HEK293T (cell line): Measurements from ENCODE around the gene RAB11FIP4.

ENCODE experiments used
- CTCF ChIA-PET: fragments of 350-600 bp; formaldehyde crosslinking; extraction: SDS; loops from one replicate; lab custom pipeline; 2021; ENCODE audit warnings: antibody characterized with exemption, inconsistent platforms; lab: Yijun Ruan, JAX
- POLR2A ChIA-PET: fragments of 350-600 bp; formaldehyde crosslinking; extraction: SDS; loops from one replicate; lab custom pipeline; 2020; ENCODE audit warnings: antibody characterized with exemption, inconsistent platforms; lab: Yijun Ruan, JAX
- DNase-seq: peaks from one replicate; pipeline ENCODE4 v3.0.0; 2012; ENCODE audit warnings: mixed read lengths; ENCODE audit errors: extremely low spot score
- ARNT ChIP-seq: fragments of 450-650 bp; IDR thresholded peaks from 2 replicates; pipeline ENCODE4 v1.6.1; 2017; ENCODE audit warnings: mild to moderate bottlenecking
- BHLHE40 ChIP-seq: fragments of 450-650 bp; IDR thresholded peaks from 2 replicates; pipeline ENCODE4 v1.6.1; 2016; ENCODE audit warnings: mild to moderate bottlenecking, moderate library complexity, borderline replicate concordance
- CTBP1 ChIP-seq: fragments of 450-650 bp; IDR thresholded peaks from 2 replicates; pipeline ENCODE4 v1.6.1; 2016; ENCODE audit warnings: borderline replicate concordance
- ELF4 ChIP-seq: fragments of 450-650 bp; IDR thresholded peaks from 2 replicates; pipeline ENCODE4 v1.6.1; 2017; ENCODE audit warnings: antibody characterized with exemption
- FOXA1 ChIP-seq: fragments of 450-650 bp; IDR thresholded peaks from 2 replicates; pipeline ENCODE4 v1.6.1; 2016; ENCODE audit warnings: mild to moderate bottlenecking
- FOXK2 ChIP-seq: fragments of 450-650 bp; IDR thresholded peaks from 2 replicates; pipeline ENCODE4 v1.6.1; 2016; ENCODE audit warnings: mild to moderate bottlenecking
- FOXM1 ChIP-seq: fragments of 450-650 bp; IDR thresholded peaks from 2 replicates; pipeline ENCODE4 v1.6.1; 2017; ENCODE audit warnings: mild to moderate bottlenecking, borderline replicate concordance
- HDGF ChIP-seq: fragments of 450-650 bp; IDR thresholded peaks from 2 replicates; pipeline ENCODE4 v1.6.1; 2017; ENCODE audit warnings: antibody characterized with exemption, borderline replicate concordance
- L3MBTL2 ChIP-seq: fragments of 450-650 bp; conservative IDR thresholded peaks from 2 replicates; pipeline ENCODE4 v1.6.1; 2016; ENCODE audit warnings: mild to moderate bottlenecking
- LEF1 ChIP-seq: fragments of 450-650 bp; IDR thresholded peaks from 2 replicates; pipeline ENCODE4 v1.6.1; 2017; ENCODE audit warnings: mild to moderate bottlenecking, borderline replicate concordance
- NFRKB ChIP-seq: fragments of 450-650 bp; IDR thresholded peaks from 2 replicates; pipeline ENCODE4 v1.6.1; 2016; ENCODE audit warnings: mild to moderate bottlenecking, moderate library complexity
- SP1 ChIP-seq: fragments of 450-650 bp; IDR thresholded peaks from 2 replicates; pipeline ENCODE4 v1.6.1; 2017
- SUZ12 ChIP-seq: fragments of 450-650 bp; IDR thresholded peaks from 2 replicates; pipeline ENCODE4 v1.6.1; 2016; ENCODE audit warnings: mild to moderate bottlenecking
- TARDBP ChIP-seq: fragments of 450-650 bp; IDR thresholded peaks from 2 replicates; pipeline ENCODE4 v1.6.1; 2016
- ZNF384 ChIP-seq: fragments of 450-650 bp; IDR thresholded peaks from 2 replicates; pipeline ENCODE4 v1.6.1; 2016
- TF ChIP-seq, protein P1 (sequence below): fragments of 450-650 bp; IDR thresholded peaks from 2 replicates; pipeline ENCODE4 v1.6.1; 2016

RAB11FIP4 gene

DNA sequence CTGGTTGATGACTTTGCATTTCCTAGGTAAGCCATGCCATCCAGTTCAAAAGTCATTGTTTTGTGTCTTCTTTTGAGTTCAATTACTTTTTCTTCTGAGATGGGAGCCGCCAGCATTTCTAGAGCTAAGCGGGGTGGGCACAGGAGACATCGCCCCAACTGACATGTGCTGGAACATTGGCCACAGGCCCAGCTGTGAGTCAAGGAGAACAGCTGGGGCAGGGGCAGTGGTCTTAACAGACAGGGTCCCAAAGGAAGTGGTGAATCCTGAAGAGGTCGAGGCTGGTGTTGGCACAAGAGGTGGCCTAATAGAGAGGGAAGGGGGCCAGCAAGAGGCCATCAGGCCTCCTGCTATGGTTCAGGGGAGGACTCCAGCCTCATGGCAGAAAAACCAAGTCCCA is 17.1 kb downstream of the RAB11FIP4 start:
- no peak for DNase-seq
- TF ChIP-seq ZNF384 = no peak
- TF ChIP-seq TARDBP = no peak
- TF ChIP-seq ELF4 = no peak
- no peak for TF ChIP-seq FOXK2
- TF ChIP-seq ARNT = no peak
- TF ChIP-seq FOXM1 = no peak
- no peak for TF ChIP-seq FOXA1
- no peak for TF ChIP-seq HDGF
- TF ChIP-seq CTBP1 = no peak
- TF ChIP-seq SP1 = no peak
- TF ChIP-seq LEF1 = no peak
- no peak for TF ChIP-seq SUZ12
- TF ChIP-seq BHLHE40 = no peak
- TF ChIP-seq, protein P1, sequence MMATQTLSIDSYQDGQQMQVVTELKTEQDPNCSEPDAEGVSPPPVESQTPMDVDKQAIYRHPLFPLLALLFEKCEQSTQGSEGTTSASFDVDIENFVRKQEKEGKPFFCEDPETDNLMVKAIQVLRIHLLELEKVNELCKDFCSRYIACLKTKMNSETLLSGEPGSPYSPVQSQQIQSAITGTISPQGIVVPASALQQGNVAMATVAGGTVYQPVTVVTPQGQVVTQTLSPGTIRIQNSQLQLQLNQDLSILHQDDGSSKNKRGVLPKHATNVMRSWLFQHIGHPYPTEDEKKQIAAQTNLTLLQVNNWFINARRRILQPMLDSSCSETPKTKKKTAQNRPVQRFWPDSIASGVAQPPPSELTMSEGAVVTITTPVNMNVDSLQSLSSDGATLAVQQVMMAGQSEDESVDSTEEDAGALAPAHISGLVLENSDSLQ = no peak
- no peak for TF ChIP-seq NFRKB
- TF ChIP-seq L3MBTL2 = no peak
- POLR2A ChIA-PET = no interaction called here
- CTCF ChIA-PET = no interaction called here

DNA sequence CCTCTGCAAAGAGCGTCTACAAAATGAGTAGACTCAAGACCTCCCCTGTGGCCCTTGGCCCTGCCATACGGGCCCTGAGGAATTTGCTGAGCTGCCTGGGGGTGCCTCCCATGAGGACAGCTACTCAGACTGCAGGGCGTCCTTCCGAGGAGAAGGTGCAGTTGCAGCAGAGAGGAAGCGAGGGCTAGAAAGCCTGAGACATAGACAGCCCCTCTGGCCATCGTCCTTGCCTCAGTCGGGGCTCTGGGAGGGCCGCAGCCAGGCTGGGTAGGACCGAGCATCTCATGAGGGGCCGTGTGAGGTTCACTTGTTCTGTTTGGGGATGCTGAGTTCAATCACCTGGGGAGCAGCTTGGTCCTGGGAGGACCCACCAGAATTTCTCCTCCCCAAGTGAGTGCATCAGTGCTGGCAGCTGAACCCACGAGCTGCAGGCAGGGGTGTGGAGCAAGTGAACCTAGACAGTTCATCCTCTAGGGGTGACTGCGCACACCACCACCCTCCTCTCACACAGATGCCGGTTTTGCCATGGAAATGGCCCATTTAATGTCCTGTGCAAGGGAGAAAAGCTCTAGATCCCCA is 20.3 kb downstream of the RAB11FIP4 start:
- TF ChIP-seq FOXM1 = no peak
- TF ChIP-seq BHLHE40 = no peak
- no peak for TF ChIP-seq CTBP1
- TF ChIP-seq TARDBP = no peak
- no peak for TF ChIP-seq LEF1
- TF ChIP-seq NFRKB = no peak
- TF ChIP-seq ELF4 = no peak
- no peak for TF ChIP-seq ARNT
- no peak for TF ChIP-seq FOXA1
- no peak for TF ChIP-seq HDGF
- TF ChIP-seq, protein P1 = no peak
- no peak for TF ChIP-seq ZNF384
- no peak for DNase-seq
- ChIA-PET POLR2A (interaction anchor here (0.6 kb wide), 1 partner anchor 317 kb away, joined by 3 read pairs; no protein-coding TSS in a partner anchor), CTCF (interaction anchor here (0.5 to 0.6 kb wide), 2 partner anchors 28 to 596 kb away, joined by 3 read pairs; no protein-coding TSS in a partner anchor)

GRCh38 chr17:31412511-31412910 is 21.0 kb downstream of the RAB11FIP4 start:
- ChIA-PET POLR2A (no interaction called here), CTCF (no interaction called here)
- TF ChIP-seq HDGF (no peak), CTBP1 (no peak), FOXM1 (no peak), SUZ12 (no peak), ARNT (no peak), FOXK2 (no peak), ELF4 (no peak), FOXA1 (no peak), ZNF384 (no peak), TARDBP (no peak), LEF1 (no peak), SP1 (no peak)
- no peak for DNase-seq

- POLR2A ChIA-PET = no interaction called here
- no peak for TF ChIP-seq LEF1
- TF ChIP-seq FOXM1 = no peak
- no peak for TF ChIP-seq HDGF
- TF ChIP-seq, protein P1 = no peak
- no peak for TF ChIP-seq SP1
- TF ChIP-seq TARDBP = no peak
- no peak for TF ChIP-seq L3MBTL2
- no peak for TF ChIP-seq CTBP1
- TF ChIP-seq ELF4 = no peak
- TF ChIP-seq FOXA1 = no peak
- TF ChIP-seq NFRKB = no peak
- TF ChIP-seq ARNT = no peak
- TF ChIP-seq SUZ12 = no peak
- no peak for TF ChIP-seq ZNF384
- TF ChIP-seq FOXK2 = no peak
- TF ChIP-seq BHLHE40 = no peak
- no peak for DNase-seq
- CTCF ChIA-PET = interaction anchor here (0.5 kb wide), 1 partner anchor 444 kb away, joined by 3 read pairs; no protein-coding TSS in a partner anchor
These were observed 21.8 kb downstream of the RAB11FIP4 start for GRCh38 chr17:31413081-31413799.

GRCh38 chr17:31413874-31414549 is 22.5 kb downstream of the RAB11FIP4 start:
- ChIA-PET POLR2A (interaction anchor here (1.1 kb wide), 1 partner anchor 10 kb away, joined by 3 read pairs; no protein-coding TSS in a partner anchor), CTCF (interaction anchor here (0.5 kb wide), 1 partner anchor 445 kb away, joined by 3 read pairs; no protein-coding TSS in a partner anchor)
- DNase-seq = no peak
- TF ChIP-seq ZNF384 (no peak), FOXM1 (no peak), L3MBTL2 (no peak), NFRKB (no peak), BHLHE40 (no peak), CTBP1 (no peak)

DNA sequence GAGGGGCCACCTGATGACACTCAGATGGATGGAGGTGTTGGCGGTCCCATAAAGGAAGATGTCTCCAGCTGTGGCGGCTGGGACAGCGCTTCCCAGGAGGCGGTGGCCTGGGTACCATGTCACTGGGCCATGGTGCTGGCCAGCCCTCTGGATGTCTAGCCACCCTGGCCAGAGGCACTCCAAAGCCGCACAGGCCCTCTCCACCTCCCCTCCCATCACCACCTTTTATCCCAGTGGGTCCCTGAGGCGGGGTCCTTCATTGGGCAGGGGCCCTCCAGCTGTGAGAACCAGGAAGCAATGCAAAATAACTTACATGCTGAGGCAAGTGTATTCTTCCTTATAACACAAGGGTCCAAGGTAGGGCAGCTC is 23.1 kb downstream of the RAB11FIP4 start:
- CTCF ChIA-PET = no interaction called here
- TF ChIP-seq NFRKB (no peak), ELF4 (no peak), ARNT (no peak)
- POLR2A ChIA-PET = interaction anchor here (1.1 kb wide), 1 partner anchor 9 kb away, joined by 3 read pairs; no protein-coding TSS in a partner anchor
- no peak for DNase-seq
